ENCODE data around the gene PPIL3.

- TF ChIP-seq CTCF (IDR thresholded peaks at IDR 0.05) (no peak), POLR2AphosphoS5 (IDR thresholded peaks at IDR 0.05) (no peak), POLR2A (IDR thresholded peaks at IDR 0.05) (no peak), EP300 (IDR thresholded peaks at IDR 0.05) (no peak)
Measured at GRCh38 chr2:200863782-200864175, 25.1 kb downstream of the PPIL3 start.

Data from upper lobe of left lung (tissue), 4 donors.